ENCODE measurements around the gene SLC25A53.
"Not testable (repeated sequence)": the region's sequence is repeated elsewhere in the genome, so short reads cannot be mapped to it uniquely, and the experiment has no call there.

SLC25A53 gene

GRCh38 chrX:104117759-104118158 is 39.0 kb downstream of the SLC25A53 start:
- peaks cover 27% of the 10 kb centered on the region for H3K4me1 Mint-ChIP-seq
- H3K9me3 Mint-ChIP-seq: no peaks in the 10 kb centered on the region
- no peaks in the 10 kb centered on the region for H3K27me3 Mint-ChIP-seq
- H3K4me3 Mint-ChIP-seq: no peak overlapping the region
- ATAC-seq (replicated peaks; ENCODE audit: extremely low read depth, poor library complexity, severe bottlenecking) (no peak), DNase-seq (ENCODE audit: low spot score in 2 of 2) (no peak)
- no peaks in the 10 kb centered on the region for H3K36me3 Mint-ChIP-seq (ENCODE audit: insufficient read depth)
- H3K27ac Mint-ChIP-seq (ENCODE audit: low read depth): no peak overlapping the region

- Mint-ChIP-seq H3K27ac (ENCODE audit: low read depth) (peak overlapping the region; percentile 90), H3K4me3 (peak overlapping the region; percentile 94), H3K36me3 (ENCODE audit: insufficient read depth) (peaks cover 7% of the 10 kb centered on the region), H3K27me3 (no peaks in the 10 kb centered on the region), H3K9me3 (no peaks in the 10 kb centered on the region), H3K4me1 (peaks cover 36% of the 10 kb centered on the region)
- ATAC-seq (replicated peaks; ENCODE audit: extremely low read depth, poor library complexity, severe bottlenecking): peak; percentile 25
- DNase-seq (ENCODE audit: low spot score in 2 of 2): peak in 1 of 2 donors; percentile 28
These were observed 43.4 kb downstream of the SLC25A53 start for GRCh38 chrX:104113222-104113965.

- peaks cover 7% of the 10 kb centered on the region for H3K36me3 Mint-ChIP-seq (ENCODE audit: insufficient read depth)
- peak within 1 kb of the TSS; percentile 90 for H3K27ac Mint-ChIP-seq (ENCODE audit: low read depth)
- H3K4me1 Mint-ChIP-seq: peaks cover 44% of the 10 kb centered on the region
- H3K9me3 Mint-ChIP-seq: no peaks in the 10 kb centered on the region
- no peaks in the 10 kb centered on the region for H3K27me3 Mint-ChIP-seq
- DNase-seq (ENCODE audit: low spot score in 2 of 2) (peak in 1 of 2 donors; percentile 9), ATAC-seq (replicated peaks; ENCODE audit: extremely low read depth, poor library complexity, severe bottlenecking) (peak; percentile 12)
- peak within 1 kb of the TSS; percentile 94 for H3K4me3 Mint-ChIP-seq
These were observed 44.4 kb downstream of the SLC25A53 start, which contains the start of gene ZCCHC18 for GRCh38 chrX:104112326-104112951. TSS of gene ZCCHC18 (plus strand) at chrX:104112523. CDS start at chrX:104114112, 1,589 bp downstream.

GRCh38 chrX:104110491-104111240 is 46.1 kb downstream of the SLC25A53 start:
- DNase-seq (ENCODE audit: low spot score in 2 of 2) (peak in 1 of 2 donors; percentile 49), ATAC-seq (replicated peaks; ENCODE audit: extremely low read depth, poor library complexity, severe bottlenecking) (peak; percentile 73)
- Mint-ChIP-seq H3K4me3 (peak overlapping the region; percentile 94), H3K4me1 (peaks cover 61% of the 10 kb centered on the region), H3K27ac (ENCODE audit: low read depth) (peak overlapping the region; percentile 90)
- not testable (repeated sequence) for H3K9me3 Mint-ChIP-seq; H3K36me3 Mint-ChIP-seq (ENCODE audit: insufficient read depth); H3K27me3 Mint-ChIP-seq

GRCh38 chrX:104108955-104109354 is 47.9 kb downstream of the SLC25A53 start:
- DNase-seq (ENCODE audit: low spot score in 2 of 2): no peak
- no peaks in the 10 kb centered on the region for H3K27me3 Mint-ChIP-seq
- peaks cover 52% of the 10 kb centered on the region for H3K4me1 Mint-ChIP-seq
- no peaks in the 10 kb centered on the region for H3K9me3 Mint-ChIP-seq
- peak overlapping the region; percentile 48 for H3K4me3 Mint-ChIP-seq
- ATAC-seq (replicated peaks; ENCODE audit: extremely low read depth, poor library complexity, severe bottlenecking): no peak
- peak overlapping the region; percentile 90 for H3K27ac Mint-ChIP-seq (ENCODE audit: low read depth)
- H3K36me3 Mint-ChIP-seq (ENCODE audit: insufficient read depth): peaks cover 7% of the 10 kb centered on the region

GRCh38 chrX:104105330-104106262 is 51.2 kb downstream of the SLC25A53 start:
- H3K4me1 Mint-ChIP-seq: peaks cover 39% of the 10 kb centered on the region
- no peaks in the 10 kb centered on the region for H3K27me3 Mint-ChIP-seq
- no peak for ATAC-seq (replicated peaks; ENCODE audit: extremely low read depth, poor library complexity, severe bottlenecking)
- H3K27ac Mint-ChIP-seq (ENCODE audit: low read depth): peak overlapping the region; percentile 88
- DNase-seq (ENCODE audit: low spot score in 2 of 2): no peak
- no peaks in the 10 kb centered on the region for H3K9me3 Mint-ChIP-seq
- no peak overlapping the region for H3K4me3 Mint-ChIP-seq
- peaks cover 9% of the 10 kb centered on the region for H3K36me3 Mint-ChIP-seq (ENCODE audit: insufficient read depth)

GRCh38 chrX:104104676-104105075 is 52.1 kb downstream of the SLC25A53 start:
- peaks cover 32% of the 10 kb centered on the region for H3K4me1 Mint-ChIP-seq
- H3K27me3 Mint-ChIP-seq: no peaks in the 10 kb centered on the region
- H3K27ac Mint-ChIP-seq (ENCODE audit: low read depth): no peak overlapping the region
- no peaks in the 10 kb centered on the region for H3K9me3 Mint-ChIP-seq
- ATAC-seq (replicated peaks; ENCODE audit: extremely low read depth, poor library complexity, severe bottlenecking) (no peak), DNase-seq (ENCODE audit: low spot score in 2 of 2) (no peak)
- peaks cover 5% of the 10 kb centered on the region for H3K36me3 Mint-ChIP-seq (ENCODE audit: insufficient read depth)
- H3K4me3 Mint-ChIP-seq: no peak overlapping the region

- peak; percentile 46 for ATAC-seq (replicated peaks; ENCODE audit: extremely low read depth, poor library complexity, severe bottlenecking)
These were observed 57.9 kb downstream of the SLC25A53 start for GRCh38 chrX:104098919-104099318.

GRCh38 chrX:104098151-104098808 is 58.5 kb downstream of the SLC25A53 start:
- DNase-seq (ENCODE audit: low spot score in 2 of 2) (peak in 1 of 2 donors; percentile 38), ATAC-seq (replicated peaks; ENCODE audit: extremely low read depth, poor library complexity, severe bottlenecking) (peak; percentile 43)
- H3K4me3 Mint-ChIP-seq: no peak overlapping the region
- peaks cover 6% of the 10 kb centered on the region for H3K4me1 Mint-ChIP-seq
- H3K27me3 Mint-ChIP-seq: no peaks in the 10 kb centered on the region
- H3K36me3 Mint-ChIP-seq (ENCODE audit: insufficient read depth): peaks cover 5% of the 10 kb centered on the region
- H3K9me3 Mint-ChIP-seq: no peaks in the 10 kb centered on the region
- no peak overlapping the region for H3K27ac Mint-ChIP-seq (ENCODE audit: low read depth)

More at GRCh38 chrX:104098919-104099318, 57.9 kb downstream of the SLC25A53 start:
- H3K27ac Mint-ChIP-seq (ENCODE audit: low read depth): no peak overlapping the region
- no peaks in the 10 kb centered on the region for H3K9me3 Mint-ChIP-seq
- DNase-seq (ENCODE audit: low spot score in 2 of 2): no peak
- H3K27me3 Mint-ChIP-seq: no peaks in the 10 kb centered on the region
- H3K4me3 Mint-ChIP-seq: no peak overlapping the region
- peaks cover 5% of the 10 kb centered on the region for H3K36me3 Mint-ChIP-seq (ENCODE audit: insufficient read depth)
- peaks cover 6% of the 10 kb centered on the region for H3K4me1 Mint-ChIP-seq

GRCh38 chrX:104085919-104086318 is 70.9 kb downstream of the SLC25A53 start:
- ATAC-seq (replicated peaks; ENCODE audit: extremely low read depth, poor library complexity, severe bottlenecking) (no peak), DNase-seq (ENCODE audit: low spot score in 2 of 2) (no peak)
- H3K9me3 Mint-ChIP-seq: no peaks in the 10 kb centered on the region
- H3K36me3 Mint-ChIP-seq (ENCODE audit: insufficient read depth): no peaks in the 10 kb centered on the region
- H3K27me3 Mint-ChIP-seq: peaks cover 12% of the 10 kb centered on the region
- no peak overlapping the region for H3K27ac Mint-ChIP-seq (ENCODE audit: low read depth)
- no peak overlapping the region for H3K4me3 Mint-ChIP-seq
- no peaks in the 10 kb centered on the region for H3K4me1 Mint-ChIP-seq

GRCh38 chrX:104085477-104085876 is 71.3 kb downstream of the SLC25A53 start:
- H3K4me3 Mint-ChIP-seq: no peak overlapping the region
- no peaks in the 10 kb centered on the region for H3K4me1 Mint-ChIP-seq
- ATAC-seq (replicated peaks; ENCODE audit: extremely low read depth, poor library complexity, severe bottlenecking): no peak
- H3K9me3 Mint-ChIP-seq: no peaks in the 10 kb centered on the region
- no peak overlapping the region for H3K27ac Mint-ChIP-seq (ENCODE audit: low read depth)
- H3K27me3 Mint-ChIP-seq: peaks cover 12% of the 10 kb centered on the region
- no peaks in the 10 kb centered on the region for H3K36me3 Mint-ChIP-seq (ENCODE audit: insufficient read depth)
- DNase-seq (ENCODE audit: low spot score in 2 of 2): no peak

Data from central memory CD8-positive, alpha-beta T cell (primary cell).